Keratinocyte (primary cell): Measurements from ENCODE around the gene GNAT3. TPM values are rescaled to one million over a fixed set of nuclear protein-coding genes. Genes with fewer than 3 reads are reported as not detected.
A peak's percentile ranks its signal among the peaks of the same experiment; 100 is the strongest.

Source experiments
- DNase-seq: peaks from one replicate; pipeline ENCODE4 v3.0.0-alpha.2; 2011; ENCODE audit warnings: low read depth, missing footprints, low spot score
- FAIRE-seq: peaks from 2 replicates; lab custom pipeline; 2011; peaks lifted over from hg19 to GRCh38; lab: Jason Lieb, UNC
- H2AFZ ChIP-seq: 2 replicates; pipeline ENCODE4 v1.6.0; 2012; ENCODE audit warnings: low read length, control low read depth, inconsistent platforms; ENCODE audit not compliant: control insufficient read depth
- H3K27ac ChIP-seq: 2 replicates; pipeline ENCODE4 v1.5.1; 2011; ENCODE audit warnings: low read length; ENCODE audit not compliant: control insufficient read depth, insufficient read depth
- H3K27me3 ChIP-seq: 3 replicates; pipeline ENCODE4 v1.6.0; 2011; ENCODE audit warnings: low read length; ENCODE audit not compliant: control insufficient read depth, insufficient read depth; ENCODE audit errors: extremely low read depth
- H3K36me3 ChIP-seq, 2 experiments: 2 replicates in 1 of 2; 3 replicates in 1 of 2; pipeline ENCODE4 v1.5.1; 2011; ENCODE audit warnings: low read length in 2 of 2, mild to moderate bottlenecking in 1 of 2; ENCODE audit not compliant: control insufficient read depth in 2 of 2, insufficient read depth in 2 of 2; ENCODE audit errors: extremely low read depth in 1 of 2
- H3K4me1 ChIP-seq: 3 replicates; pipeline ENCODE4 v1.5.1; 2011; ENCODE audit warnings: low read length; ENCODE audit not compliant: control insufficient read depth, insufficient read depth; ENCODE audit errors: extremely low read depth
- H3K4me2 ChIP-seq: 3 replicates; pipeline ENCODE4 v1.6.0; 2011; ENCODE audit warnings: low read depth, low read length; ENCODE audit not compliant: control insufficient read depth, insufficient read depth; ENCODE audit errors: extremely low read depth
- H3K4me3 ChIP-seq, 3 experiments: fragments of 200-600 bp in 1 of 3; sonication (generic) in 1 of 3; 2 replicates in 2 of 3; 3 replicates in 1 of 3; pipeline ENCODE4 v1.5.1; 2011 to 2016; ENCODE audit warnings: low read length in 3 of 3, mild to moderate bottlenecking in 3 of 3, control low read depth in 2 of 3, inconsistent platforms in 1 of 3, low read depth in 1 of 3, mixed read lengths in 1 of 3, mixed run types in 1 of 3, moderate library complexity in 1 of 3; ENCODE audit not compliant: control insufficient read depth in 2 of 3, insufficient read depth in 2 of 3; ENCODE audit errors: extremely low read depth in 1 of 3
- H3K79me2 ChIP-seq: 2 replicates; pipeline ENCODE4 v1.6.0; 2012; ENCODE audit warnings: low read length; ENCODE audit not compliant: control insufficient read depth, insufficient read depth
- H3K9ac ChIP-seq: 3 replicates; pipeline ENCODE4 v1.6.0; 2011; ENCODE audit warnings: low read length; ENCODE audit not compliant: control insufficient read depth, insufficient read depth; ENCODE audit errors: extremely low read depth
- H3K9me1 ChIP-seq: 3 replicates; pipeline ENCODE4 v1.6.0; 2011; ENCODE audit warnings: low read length; ENCODE audit not compliant: control insufficient read depth, insufficient read depth; ENCODE audit errors: extremely low read depth
- H3K9me3 ChIP-seq: 2 replicates; pipeline ENCODE4 v1.5.1; 2012; ENCODE audit warnings: low read depth, low read length; ENCODE audit not compliant: control insufficient read depth
- H4K20me1 ChIP-seq: 3 replicates; pipeline ENCODE4 v1.6.0; 2011; ENCODE audit warnings: low read length; ENCODE audit not compliant: control insufficient read depth, insufficient read depth; ENCODE audit errors: extremely low read depth
- CTCF ChIP-seq, 3 experiments: IDR thresholded peaks in 1 of 3; conservative IDR thresholded peaks in 1 of 3; optimal IDR thresholded peaks in 1 of 3; 2 replicates in 2 of 3; 3 replicates in 1 of 3; pipeline versions ENCODE3 to v1.5.1; 2011; ENCODE audit warnings: low read length in 3 of 3, mild to moderate bottlenecking in 3 of 3, moderate library complexity in 2 of 3, control low read depth in 1 of 3, inconsistent platforms in 1 of 3; ENCODE audit not compliant: insufficient read depth in 2 of 3; ENCODE audit errors: extremely low read depth in 1 of 3
- EZH2 ChIP-seq: IDR thresholded peaks from one replicate; pipeline ENCODE4 v1.6.1; 2012; ENCODE audit warnings: inconsistent platforms, mild to moderate bottlenecking, low read length, moderate library complexity
- dilution Hi-C: fragments of 300-500 bp; cut with MboI; formaldehyde crosslinking; loops from one replicate; pipeline ENCODE4 v1.7.0; 2020; ENCODE audit warnings: low sequenced_read_pairs; ENCODE audit not compliant: extremely low pct_ligation_motif_present
- polyA plus RNA-seq, 5 experiments: library from polyadenylated mRNA; depleted of rRNA in 3 of 5; stranded (reverse) in 3 of 5; stranded (forward) in 1 of 5; unstranded in 1 of 5; fragments of >200 nt; gene quantifications; 1 replicate in 1 of 5; 2 replicates in 3 of 5; 3 replicates in 1 of 5; pipeline versions ENCODE4 v1.2.1 to v1.2.3, GENCODE V29; 2011 to 2012; ENCODE audit warnings: missing spikeins in 2 of 5, low read depth in 1 of 5, low replicate concordance in 1 of 5

The GNAT3 gene
- polyA plus RNA-seq, 1 donor (not counting 4 experiments of a cell fraction or from before 2014, with no cell fraction given), result not detected

- no peak overlapping the region for H3K4me3 ChIP-seq
- no peak overlapping the region for H3K27ac ChIP-seq
- DNase-seq (no peak), FAIRE-seq (peak; percentile 34)
- H3K4me1 ChIP-seq, result no peaks in the 10 kb centered on the region
- no peaks in the 10 kb centered on the region for H3K27me3 ChIP-seq
- no peaks in the 10 kb centered on the region for H3K9me3 ChIP-seq
- H4K20me1 ChIP-seq, result no peaks in the 10 kb centered on the region
- H2AFZ ChIP-seq, result no peak overlapping the region
- TF ChIP-seq CTCF (optimal IDR thresholded peaks at IDR 0.05 in 1 of 3, IDR thresholded peaks at IDR 0.05 in 1 of 3, conservative IDR thresholded peaks at IDR 0.05 in 1 of 3; ENCODE audit: extremely low read depth in 1 of 3, insufficient read depth in 2 of 3, low read length in 3 of 3), result no peak
- no peak for TF ChIP-seq EZH2
- no peaks in the 10 kb centered on the region for H3K36me3 ChIP-seq
- dilution Hi-C loops, result no loop called here
- no peaks in the 10 kb centered on the region for H3K79me2 ChIP-seq
- H3K9me1 ChIP-seq, result no peaks in the 10 kb centered on the region
- H3K4me2 ChIP-seq, result no peak overlapping the region
- H3K9ac ChIP-seq, result no peak overlapping the region
Observed at GRCh38 chr7:80552031-80552694, 40.3 kb upstream of the GNAT3 start.

GRCh38 chr7:80550005-80550404, 38.1 kb upstream of the GNAT3 start:
- H3K9me1 ChIP-seq, result no peaks in the 10 kb centered on the region
- no peak for FAIRE-seq

More at GRCh38 chr7:80550005-80550404, 38.1 kb upstream of the GNAT3 start:
- H3K27me3 ChIP-seq, result no peaks in the 10 kb centered on the region
- dilution Hi-C loops, result no loop called here
- no peak overlapping the region for H3K4me2 ChIP-seq
- DNase-seq, result no peak
- H4K20me1 ChIP-seq, result no peaks in the 10 kb centered on the region
- no peaks in the 10 kb centered on the region for H3K36me3 ChIP-seq
- H3K4me1 ChIP-seq, result no peaks in the 10 kb centered on the region
- no peaks in the 10 kb centered on the region for H3K79me2 ChIP-seq
- no peak for TF ChIP-seq CTCF (optimal IDR thresholded peaks at IDR 0.05 in 1 of 3, IDR thresholded peaks at IDR 0.05 in 1 of 3, conservative IDR thresholded peaks at IDR 0.05 in 1 of 3; ENCODE audit: extremely low read depth in 1 of 3, insufficient read depth in 2 of 3, low read length in 3 of 3)
- TF ChIP-seq EZH2, result no peak
- no peak overlapping the region for H2AFZ ChIP-seq
- H3K9me3 ChIP-seq, result no peaks in the 10 kb centered on the region
- H3K27ac ChIP-seq, result no peak overlapping the region
- no peak overlapping the region for H3K9ac ChIP-seq
- no peak overlapping the region for H3K4me3 ChIP-seq
